Measurements from ENCODE around the gene DCBLD1.

DCBLD1 gene

GRCh38 chr6:117568831-117569410 is 86.4 kb downstream of the DCBLD1 start:
- no peak overlapping the region for H3K4me3 Mint-ChIP-seq
- TF ChIP-seq CTCF (IDR thresholded peaks at IDR 0.05; ENCODE audit: unreplicated experiment in 3 of 3): no peak
- H3K4me1 Mint-ChIP-seq: peaks cover 15% of the 10 kb centered on the region
- peaks cover 55% of the 10 kb centered on the region for H3K36me3 Mint-ChIP-seq (ENCODE audit: low read depth)
- H3K27me3 Mint-ChIP-seq (ENCODE audit: low read depth): no peaks in the 10 kb centered on the region
- no peak overlapping the region for H3K27ac Mint-ChIP-seq
- H3K9me3 Mint-ChIP-seq: no peaks in the 10 kb centered on the region

GRCh38 chr6:117573006-117573680 is 90.7 kb downstream of the DCBLD1 start:
- Mint-ChIP-seq H3K27me3 (ENCODE audit: low read depth) (no peaks in the 10 kb centered on the region), H3K9me3 (no peaks in the 10 kb centered on the region), H3K4me1 (peaks cover 15% of the 10 kb centered on the region), H3K36me3 (ENCODE audit: low read depth) (peaks cover 53% of the 10 kb centered on the region), H3K4me3 (peak overlapping the region in 1 of 3 experiments; percentile 24), H3K27ac (peak overlapping the region; percentile 62 to 80 (median 62))
- TF ChIP-seq CTCF (IDR thresholded peaks at IDR 0.05; ENCODE audit: unreplicated experiment in 3 of 3): no peak

GRCh38 chr6:117574198-117574597 is 91.7 kb downstream of the DCBLD1 start:
- Mint-ChIP-seq H3K27me3 (ENCODE audit: low read depth) (no peaks in the 10 kb centered on the region), H3K27ac (no peak overlapping the region), H3K4me1 (peaks cover 21% of the 10 kb centered on the region), H3K36me3 (ENCODE audit: low read depth) (peaks cover 49% of the 10 kb centered on the region), H3K9me3 (no peaks in the 10 kb centered on the region), H3K4me3 (no peak overlapping the region)
- TF ChIP-seq CTCF (IDR thresholded peaks at IDR 0.05; ENCODE audit: unreplicated experiment in 3 of 3): no peak

- no peak overlapping the region for H3K4me3 Mint-ChIP-seq
- peaks cover 68% of the 10 kb centered on the region for H3K36me3 Mint-ChIP-seq (ENCODE audit: low read depth)
- no peaks in the 10 kb centered on the region for H3K27me3 Mint-ChIP-seq (ENCODE audit: low read depth)
- H3K4me1 Mint-ChIP-seq: no peaks in the 10 kb centered on the region
- no peak for TF ChIP-seq CTCF (IDR thresholded peaks at IDR 0.05; ENCODE audit: unreplicated experiment in 3 of 3)
- H3K27ac Mint-ChIP-seq: no peak overlapping the region
- peaks cover 9% of the 10 kb centered on the region for H3K9me3 Mint-ChIP-seq
Observed at GRCh38 chr6:117585647-117586046, 103.2 kb downstream of the DCBLD1 start.

- H3K4me1 Mint-ChIP-seq: no peaks in the 10 kb centered on the region
- H3K27ac Mint-ChIP-seq: no peak overlapping the region
- H3K27me3 Mint-ChIP-seq (ENCODE audit: low read depth): no peaks in the 10 kb centered on the region
- H3K36me3 Mint-ChIP-seq (ENCODE audit: low read depth): peaks cover 44% of the 10 kb centered on the region
- no peak overlapping the region for H3K4me3 Mint-ChIP-seq
- no peak for TF ChIP-seq CTCF (IDR thresholded peaks at IDR 0.05; ENCODE audit: unreplicated experiment in 3 of 3)
- H3K9me3 Mint-ChIP-seq: peaks cover 8% of the 10 kb centered on the region
Observed at GRCh38 chr6:117590447-117590846, 108.0 kb downstream of the DCBLD1 start.

GRCh38 chr6:117591405-117591804 is 108.9 kb downstream of the DCBLD1 start:
- Mint-ChIP-seq H3K4me1 (no peaks in the 10 kb centered on the region), H3K27me3 (ENCODE audit: low read depth) (no peaks in the 10 kb centered on the region), H3K9me3 (peaks cover 17% of the 10 kb centered on the region), H3K27ac (no peak overlapping the region), H3K4me3 (no peak overlapping the region), H3K36me3 (ENCODE audit: low read depth) (peaks cover 38% of the 10 kb centered on the region)
- no peak for TF ChIP-seq CTCF (IDR thresholded peaks at IDR 0.05; ENCODE audit: unreplicated experiment in 3 of 3)

All from nephron (organoid).